ENCODE measurements around the gene ETNK1.

Gene ETNK1

GRCh38 chr12:22615963-22616501, 8.9 kb upstream of the ETNK1 start:
- TF ChIP-seq CTCF (IDR thresholded peaks at IDR 0.05; ENCODE audit: low read depth, low read length, missing control alignments) = no peak
- DNase-seq (ENCODE audit: extremely low read depth, low read depth) = no peak
- no peak overlapping the region for H3K4me3 ChIP-seq (replicated peaks; ENCODE audit: low read depth, low read length)

GRCh38 chr12:22617630-22618029, 7.3 kb upstream of the ETNK1 start:
- H3K4me3 ChIP-seq (replicated peaks; ENCODE audit: low read depth, low read length) = no peak overlapping the region
- TF ChIP-seq CTCF (IDR thresholded peaks at IDR 0.05; ENCODE audit: low read depth, low read length, missing control alignments) = no peak
- no peak for DNase-seq (ENCODE audit: extremely low read depth, low read depth)

GRCh38 chr12:22624548-22624869, 462 bp upstream of the ETNK1 start:
- peak overlapping the region; percentile 97 for H3K4me3 ChIP-seq (replicated peaks; ENCODE audit: low read depth, low read length)
- no peak for DNase-seq (ENCODE audit: extremely low read depth, low read depth)
- no peak for TF ChIP-seq CTCF (IDR thresholded peaks at IDR 0.05; ENCODE audit: low read depth, low read length, missing control alignments)

GRCh38 chr12:22625762-22626294, 857 bp downstream of the ETNK1 start:
- H3K4me3 ChIP-seq (replicated peaks; ENCODE audit: low read depth, low read length) = peak overlapping the region; percentile 97
- DNase-seq (ENCODE audit: extremely low read depth, low read depth) = peak; percentile 17
- no peak for TF ChIP-seq CTCF (IDR thresholded peaks at IDR 0.05; ENCODE audit: low read depth, low read length, missing control alignments)

- no peak for DNase-seq (ENCODE audit: extremely low read depth, low read depth)
- TF ChIP-seq CTCF (IDR thresholded peaks at IDR 0.05; ENCODE audit: low read depth, low read length, missing control alignments) = no peak
- H3K4me3 ChIP-seq (replicated peaks; ENCODE audit: low read depth, low read length) = peak overlapping the region; percentile 97
Observed at GRCh38 chr12:22626406-22626805, 1.4 kb downstream of the ETNK1 start.

- H3K4me3 ChIP-seq (replicated peaks; ENCODE audit: low read depth, low read length) = peak overlapping the region; percentile 97
- DNase-seq (ENCODE audit: extremely low read depth, low read depth) = no peak
Observed at GRCh38 chr12:22627371-22627770, 2.4 kb downstream of the ETNK1 start.

More at GRCh38 chr12:22627371-22627770, 2.4 kb downstream of the ETNK1 start:
- TF ChIP-seq CTCF (IDR thresholded peaks at IDR 0.05; ENCODE audit: low read depth, low read length, missing control alignments) = no peak
